SK-N-SH treated with all-trans-retinoic acid at 6 μM for 48 hours (cell line): Measurements from ENCODE around the gene ITGA3.

Experiments used
- CREB5 ChIP-seq: fragments of 250-450 bp; sonication (Bioruptor Pico); IDR thresholded peaks from 2 replicates; pipeline ENCODE4 v1.5.1; 2020; ENCODE audit warnings: low read depth, mild to moderate bottlenecking, moderate library complexity
- ISL1 ChIP-seq: fragments of 250-450 bp; sonication (Bioruptor Pico); IDR thresholded peaks from 2 replicates; pipeline ENCODE4 v2.1.2; 2022; ENCODE audit warnings: mild to moderate bottlenecking, moderate library complexity
- PATZ1 ChIP-seq: fragments of 250-450 bp; sonication (Bioruptor Pico); IDR thresholded peaks from 2 replicates; pipeline ENCODE4 v1.8.0; 2020; ENCODE audit warnings: mild to moderate bottlenecking, moderate library complexity, borderline replicate concordance
- POU6F1 ChIP-seq: fragments of 250-450 bp; sonication (Bioruptor Pico); IDR thresholded peaks from 2 replicates; pipeline ENCODE4 v1.8.0; 2021; ENCODE audit warnings: low read depth, mild to moderate bottlenecking, moderate library complexity, borderline replicate concordance
- PPARA ChIP-seq: fragments of 250-450 bp; sonication (Bioruptor Pico); IDR thresholded peaks from 2 replicates; pipeline ENCODE4 v1.5.0; 2020; ENCODE audit warnings: mild to moderate bottlenecking, borderline replicate concordance
- ZC3H10 ChIP-seq: fragments of 250-450 bp; sonication (Bioruptor Pico); IDR thresholded peaks from 2 replicates; pipeline ENCODE4 v1.5.1; 2021; ENCODE audit warnings: mild to moderate bottlenecking, moderate library complexity
- ZFP3 ChIP-seq: fragments of 250-450 bp; sonication (Bioruptor Pico); IDR thresholded peaks from 2 replicates; pipeline ENCODE4 v1.5.0; 2020; ENCODE audit warnings: mild to moderate bottlenecking, moderate library complexity
- ZFP30 ChIP-seq: fragments of 450-650 bp; formaldehyde crosslinking; IDR thresholded peaks from 2 replicates; pipeline ENCODE4 v1.5.0; 2022; ENCODE audit warnings: mild to moderate bottlenecking, moderate library complexity
- ZNF8 ChIP-seq: fragments of 450-650 bp; formaldehyde crosslinking; IDR thresholded peaks from 2 replicates; pipeline ENCODE4 v1.5.0; 2020; ENCODE audit warnings: mild to moderate bottlenecking, moderate library complexity

GRCh38 chr17:50103252-50103651 is 47.3 kb downstream of the ITGA3 start:
- TF ChIP-seq CREB5 (CRISPR knock-in tag) (no peak), ZNF8 (CRISPR knock-in tag) (no peak), ZFP3 (no peak), ISL1 (no peak), POU6F1 (no peak), ZFP30 (CRISPR knock-in tag) (no peak), PPARA (CRISPR knock-in tag) (no peak), PATZ1 (CRISPR knock-in tag) (no peak), ZC3H10 (CRISPR knock-in tag) (no peak)
